HG03280 (cell line): ENCODE measurements around the gene DDX17.
"Not testable (repeated sequence)": the region's sequence is repeated elsewhere in the genome, so short reads cannot be mapped to it uniquely, and the experiment has no call there.

Source experiments
- ATAC-seq: cut with Tn5 transposase; IDR thresholded peaks from one replicate; pipeline ENCODE4 v1.9.1; 2021; ENCODE audit warnings: mild to moderate bottlenecking, moderate library complexity; ENCODE audit not compliant: unreplicated experiment

The DDX17 gene

GRCh38 chr22:38494498-38494897 lies 11.6 kb downstream of the DDX17 start:
- no peak for ATAC-seq

DNA sequence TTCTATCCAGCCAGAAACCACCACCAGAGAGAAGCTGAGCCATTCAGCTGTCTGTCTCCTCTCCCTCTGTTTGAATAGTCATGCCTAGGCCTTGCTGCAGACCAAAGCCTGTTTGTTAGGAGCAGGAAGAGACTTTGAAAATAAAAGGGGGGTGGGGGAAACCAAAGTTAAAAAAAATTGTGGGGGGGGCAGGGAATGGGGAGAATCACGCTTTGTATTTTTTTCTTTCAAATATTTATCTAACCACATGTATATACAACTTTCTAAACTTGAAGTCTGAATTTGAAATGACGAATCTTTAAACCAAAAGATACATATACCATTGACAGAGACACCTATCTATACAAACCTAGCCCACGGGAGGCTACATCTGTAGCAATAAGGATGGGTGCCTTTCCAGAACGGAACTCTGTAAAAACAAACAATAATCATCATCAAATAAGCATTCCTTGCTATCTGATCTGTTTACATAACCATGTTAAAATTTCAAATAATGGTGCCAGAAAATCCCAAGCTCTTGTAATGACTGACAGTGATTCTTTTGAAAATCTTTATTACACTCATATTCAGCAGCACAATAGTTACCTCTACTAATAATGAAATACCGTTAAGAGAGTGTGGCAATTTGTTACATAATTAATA lies 14.3 kb downstream of the DDX17 start:
- ATAC-seq = no peak

DNA sequence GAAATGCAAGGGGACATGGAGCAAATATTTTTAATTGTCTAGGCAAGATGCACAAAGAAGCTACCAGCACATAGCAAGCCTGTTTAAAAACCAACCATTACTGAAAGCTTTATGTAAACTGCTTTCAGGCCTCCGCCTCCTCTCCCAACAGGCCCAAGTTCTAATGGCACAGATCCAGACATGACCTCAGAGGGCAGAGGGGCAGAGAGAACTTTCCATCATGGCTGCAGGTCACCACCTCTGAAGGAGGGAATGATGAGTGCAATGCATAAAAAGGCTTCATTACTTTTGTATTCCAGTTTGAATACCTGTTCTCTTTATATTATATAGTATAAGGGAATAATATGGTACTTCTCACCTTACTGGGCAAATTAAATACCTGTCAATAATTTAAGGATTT lies 15.2 kb downstream of the DDX17 start:
- ATAC-seq = no peak

GRCh38 chr22:38490475-38490874 lies 15.6 kb downstream of the DDX17 start:
- no peak for ATAC-seq

- ATAC-seq = no peak
These were observed 16.5 kb downstream of the DDX17 start for GRCh38 chr22:38489561-38490145.

DNA sequence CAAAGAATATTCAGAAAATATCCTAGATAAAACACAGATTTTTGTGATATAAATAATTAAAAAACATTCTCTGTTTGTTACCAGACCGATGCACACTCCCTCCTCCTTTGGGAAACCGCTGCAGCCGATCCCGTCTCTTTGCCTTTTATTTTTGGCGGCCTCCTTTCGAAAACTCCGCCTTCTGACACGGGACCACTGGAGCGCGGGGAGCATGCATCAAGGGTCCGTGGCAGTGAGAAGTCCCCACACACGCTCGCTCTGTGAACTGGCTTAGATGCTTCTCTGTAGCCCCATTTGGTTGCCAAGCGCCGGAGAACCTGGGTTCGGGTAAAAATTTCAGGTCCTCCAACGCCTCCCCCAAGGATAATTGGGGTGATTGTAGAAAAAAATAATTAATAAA lies 17.0 kb downstream of the DDX17 start:
- no peak for ATAC-seq

DNA sequence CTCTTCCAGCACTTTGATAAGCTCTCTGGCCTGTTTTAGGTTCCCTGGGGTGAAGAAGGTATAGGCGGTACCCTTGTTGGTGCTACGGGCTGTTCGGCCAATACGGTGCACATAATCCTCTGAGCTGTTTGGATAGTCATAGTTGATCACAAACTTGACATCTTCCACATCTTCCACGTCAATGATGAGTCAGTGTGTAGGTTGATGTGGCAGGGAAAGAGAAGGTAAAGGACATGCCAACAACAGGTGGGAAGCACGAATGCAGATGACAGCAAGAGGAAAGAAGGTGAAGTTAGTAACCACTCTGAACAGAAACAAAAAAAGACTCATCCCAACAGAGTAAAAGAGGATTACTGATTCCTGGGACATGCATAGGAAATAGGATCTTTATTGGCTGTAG lies 18.2 kb downstream of the DDX17 start:
- ATAC-seq = no peak

DNA sequence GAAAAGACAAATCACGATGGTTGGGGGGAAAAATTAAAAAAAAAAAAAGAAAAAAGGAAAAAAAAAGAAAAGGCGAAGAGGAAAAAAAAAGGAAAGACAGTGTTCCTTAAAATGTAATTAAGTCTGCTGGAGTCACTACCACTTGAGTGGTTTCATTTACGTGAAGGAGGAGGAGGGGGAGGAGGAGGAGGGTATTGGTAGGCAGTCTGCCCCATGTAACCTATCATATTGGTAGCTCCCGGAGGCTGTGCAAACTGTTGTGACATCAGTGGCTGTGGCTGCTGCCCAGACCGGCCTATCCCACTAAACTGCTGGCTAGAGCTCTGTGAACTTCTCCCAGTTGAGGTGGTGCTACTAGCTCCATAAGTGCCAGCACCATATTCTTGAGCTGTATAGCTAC lies 20.3 kb downstream of the DDX17 start:
- ATAC-seq = no peak

DNA sequence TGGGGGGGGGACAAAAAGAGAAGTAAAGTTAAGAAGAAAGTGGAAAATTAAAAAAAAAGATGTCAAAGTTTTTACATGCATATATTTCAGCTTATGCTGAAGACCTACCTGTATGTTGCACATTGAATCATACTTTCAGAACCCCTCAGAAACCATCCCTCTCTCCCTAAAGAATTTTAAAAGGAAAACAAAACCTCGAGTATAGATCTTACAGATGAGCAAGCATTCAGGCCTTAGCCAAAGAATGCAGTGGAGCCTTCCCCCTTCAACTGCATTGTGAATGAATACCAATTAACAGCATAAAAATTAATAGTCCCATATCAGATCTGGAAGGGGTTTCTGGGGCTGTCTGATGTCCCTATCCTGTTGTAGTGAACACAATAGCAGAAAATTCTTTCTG lies 21.9 kb downstream of the DDX17 start:
- no peak for ATAC-seq

- ATAC-seq = no peak
These were observed 23.3 kb downstream of the DDX17 start for GRCh38 chr22:38482662-38483308.

DNA sequence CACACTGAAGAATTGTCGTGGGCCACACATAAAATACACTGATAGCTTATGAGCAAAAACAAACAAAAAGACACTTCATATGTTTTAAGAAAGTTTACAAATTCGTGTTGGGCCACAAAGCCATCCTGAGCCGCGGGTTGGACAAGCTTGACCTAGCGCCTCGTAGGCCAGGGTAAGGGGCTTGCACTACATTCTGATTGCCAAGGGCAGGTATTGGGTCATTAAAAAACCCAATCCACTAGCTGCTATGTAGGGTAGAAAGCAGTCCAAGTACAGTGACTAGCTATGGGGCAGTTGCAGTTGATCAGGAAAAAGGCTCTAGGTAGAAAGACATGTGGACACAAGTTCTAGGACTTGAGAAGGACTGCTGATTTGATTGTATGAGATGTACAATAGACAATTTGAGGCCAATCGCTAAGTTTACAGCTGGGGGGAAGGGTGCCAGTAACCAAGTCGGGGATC lies 24.2 kb downstream of the DDX17 start:
- no peak for ATAC-seq

DNA sequence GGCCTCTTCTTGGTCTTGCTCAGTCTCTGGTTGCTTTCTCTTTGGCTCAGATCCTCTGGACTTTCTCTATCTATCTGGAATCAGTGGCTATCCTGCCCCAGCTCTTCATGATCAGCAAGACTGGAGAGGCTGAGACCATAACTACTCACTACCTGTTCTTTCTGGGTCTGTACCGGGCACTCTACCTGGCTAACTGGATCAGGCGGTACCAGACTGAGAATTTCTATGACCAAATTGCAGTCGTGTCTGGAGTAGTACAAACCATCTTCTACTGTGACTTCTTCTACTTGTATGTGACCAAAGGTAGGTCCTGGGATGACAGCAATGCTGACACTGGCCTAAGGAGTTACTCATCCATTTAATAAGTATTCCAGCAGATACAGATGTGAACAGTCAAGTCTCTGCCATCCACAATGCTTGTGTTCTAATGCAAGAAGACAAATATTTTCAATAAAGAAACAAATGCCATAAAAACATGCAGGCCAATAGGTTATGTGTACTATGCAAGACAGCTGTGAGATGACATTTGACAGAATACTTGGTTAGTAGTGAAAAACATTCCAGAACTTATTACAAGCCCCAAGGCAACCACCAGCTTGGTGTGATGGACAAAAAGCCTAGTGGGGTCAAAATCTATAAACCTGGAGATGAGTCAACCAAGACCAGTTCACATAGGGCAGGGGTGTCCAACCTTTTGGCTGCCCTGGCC lies 24.8 kb downstream of the DDX17 start:
- ATAC-seq = no peak

GRCh38 chr22:38479096-38479837 lies 26.8 kb downstream of the DDX17 start:
- ATAC-seq = no peak

DNA sequence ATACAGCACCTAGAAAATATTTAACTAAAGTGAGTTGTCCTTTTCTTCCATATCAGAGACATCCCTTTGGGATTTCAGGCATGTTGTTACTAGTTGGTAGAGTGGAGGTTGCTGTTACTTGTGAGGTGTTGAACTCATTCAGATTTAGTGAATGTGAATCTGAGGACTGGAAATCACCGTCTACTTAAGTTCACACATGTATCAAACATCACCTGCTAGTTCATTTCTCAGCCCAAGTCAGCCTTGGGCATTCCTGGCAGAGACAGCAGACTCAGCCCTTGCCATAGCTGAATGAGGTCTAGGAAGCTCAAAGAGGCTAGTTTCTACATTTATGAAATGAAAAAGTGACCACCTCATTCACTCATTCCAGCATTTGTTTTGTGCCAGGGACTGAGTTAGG lies 28.5 kb downstream of the DDX17 start:
- ATAC-seq = no peak

DNA sequence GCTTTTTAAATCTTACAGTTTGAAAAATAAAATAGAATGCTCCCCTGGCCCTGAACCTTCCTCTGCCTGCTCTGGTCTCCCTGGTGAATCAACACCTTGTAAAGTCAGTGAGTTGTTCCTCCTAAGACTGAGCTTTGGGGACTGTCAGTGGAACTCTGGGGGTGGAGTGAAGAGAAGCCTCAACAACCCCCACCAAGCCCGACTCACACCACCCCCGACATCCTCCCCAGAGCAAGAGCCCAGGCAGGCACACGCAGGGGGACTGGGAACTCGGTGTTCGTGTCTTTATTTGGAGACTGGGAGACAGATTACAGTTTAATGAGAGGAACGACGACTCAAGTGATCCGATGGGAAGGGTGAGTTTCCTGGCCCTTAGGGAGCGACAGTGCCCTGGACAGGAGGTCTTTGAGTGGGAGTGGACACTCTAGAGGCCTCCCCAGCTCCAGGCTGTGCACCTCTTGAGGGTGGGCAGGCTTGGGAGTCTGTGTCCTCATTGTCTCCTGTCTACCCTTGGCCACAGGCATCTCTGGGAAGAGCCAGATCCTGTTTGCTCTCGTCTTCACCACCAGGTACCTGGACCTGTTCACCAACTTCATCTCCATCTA lies 32.0 kb downstream of the DDX17 start:
- ATAC-seq = no peak

DNA sequence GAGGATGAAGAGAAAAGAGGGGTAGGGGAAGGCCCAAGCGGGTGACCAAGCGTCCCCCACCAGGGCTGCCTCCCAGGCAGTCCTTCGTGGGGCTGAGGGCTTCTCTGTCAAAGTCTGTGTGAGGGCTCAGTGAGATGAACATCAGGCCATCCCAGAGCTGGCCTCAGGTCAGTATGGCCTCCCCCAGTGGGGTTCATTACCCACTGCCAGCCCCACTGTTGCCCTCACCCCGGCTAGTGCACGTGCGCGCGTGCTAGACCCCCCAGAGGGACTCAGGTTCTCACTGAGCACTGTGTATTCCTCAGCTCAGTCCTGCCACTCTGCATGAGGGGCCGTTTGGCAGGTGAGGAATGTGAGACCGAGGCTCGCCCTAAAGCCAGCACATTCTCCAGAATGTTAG lies 34.9 kb downstream of the DDX17 start:
- ATAC-seq = no peak

DNA sequence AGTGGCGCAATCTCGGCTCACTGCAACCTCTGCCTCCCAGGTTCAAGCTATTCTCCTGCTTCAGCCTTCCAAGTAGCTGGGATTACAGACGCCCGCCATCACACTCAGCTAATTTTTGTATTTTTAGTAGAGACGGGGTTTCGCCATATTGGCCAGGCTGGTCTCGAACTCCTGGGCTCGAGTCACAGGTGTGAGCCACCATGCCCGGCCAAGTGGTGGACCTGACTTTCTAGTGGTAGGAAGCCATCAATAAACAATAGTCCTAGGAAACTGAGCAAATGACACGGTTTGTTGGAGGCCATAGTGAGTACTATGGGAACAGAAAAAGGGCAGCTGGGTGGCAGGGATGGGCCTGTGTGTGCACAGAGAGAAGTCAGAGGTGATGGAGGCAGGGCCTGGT lies 35.9 kb downstream of the DDX17 start:
- not testable (repeated sequence) for ATAC-seq

- ATAC-seq = no peak
These were observed 36.8 kb downstream of the DDX17 start for GRCh38 chr22:38469306-38469781.

- no peak for ATAC-seq
These were observed 37.4 kb downstream of the DDX17 start for GRCh38 chr22:38468443-38469305.
